ENCODE data around the gene RALGAPA2. TPM values are rescaled to one million over a fixed set of nuclear protein-coding genes. Genes with fewer than 3 reads are reported as not detected.

Gene RALGAPA2
- total RNA-seq, 1 experiment from 2014 or later, result 3.7 TPM

DNA sequence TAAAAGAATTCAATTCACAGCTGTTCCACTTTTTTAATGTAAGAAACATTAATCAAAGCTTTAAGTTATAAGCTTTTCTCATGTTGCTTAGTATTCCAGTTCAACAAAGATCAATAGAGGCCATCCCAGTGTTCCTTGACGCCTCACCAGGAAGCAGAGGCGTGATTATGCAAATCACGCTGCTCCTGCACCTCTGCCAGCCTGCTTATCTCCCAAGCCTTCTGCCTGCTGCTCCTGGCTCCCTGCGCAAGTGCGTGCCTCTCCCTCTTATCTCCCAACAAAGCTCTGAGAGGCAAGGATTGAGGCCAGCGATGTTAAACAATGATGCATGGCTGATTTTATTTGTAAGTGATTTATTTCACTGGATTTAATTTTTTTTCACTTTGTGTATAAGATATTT is 301.8 kb downstream of the RALGAPA2 start:
- no peak for DNase-seq (ENCODE audit: low read depth)

GRCh38 chr20:20409331-20409730 is 303.1 kb downstream of the RALGAPA2 start:
- DNase-seq (ENCODE audit: low read depth), result no peak

- DNase-seq (ENCODE audit: low read depth), result no peak
Observed at GRCh38 chr20:20407891-20408805, 304.3 kb downstream of the RALGAPA2 start.

DNA sequence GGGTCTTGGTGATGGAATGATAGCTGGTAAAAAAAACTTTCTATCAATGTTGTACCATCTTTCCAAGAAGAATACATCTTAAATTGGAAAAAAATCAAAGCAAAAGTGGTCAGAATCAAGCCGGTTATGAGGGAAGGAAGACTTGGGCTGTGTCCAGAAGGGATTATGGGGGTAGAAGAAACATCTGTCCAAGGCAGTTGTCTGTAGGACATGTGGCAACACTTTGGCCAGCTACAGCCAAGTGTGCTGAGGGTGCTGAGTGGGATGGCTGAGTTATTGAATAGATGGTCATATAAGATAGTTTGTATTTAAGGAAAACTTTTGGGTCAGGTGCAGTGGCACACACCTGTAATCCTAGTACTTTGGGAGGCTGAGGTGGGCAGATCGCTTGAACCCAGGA is 306.1 kb downstream of the RALGAPA2 start:
- no peak for DNase-seq (ENCODE audit: low read depth)

GRCh38 chr20:20405623-20406022 is 306.8 kb downstream of the RALGAPA2 start:
- DNase-seq (ENCODE audit: low read depth), result no peak

GRCh38 chr20:20404633-20405032 is 307.8 kb downstream of the RALGAPA2 start:
- DNase-seq (ENCODE audit: low read depth), result no peak

GRCh38 chr20:20401991-20402390 is 310.5 kb downstream of the RALGAPA2 start:
- no peak for DNase-seq (ENCODE audit: low read depth)

DNA sequence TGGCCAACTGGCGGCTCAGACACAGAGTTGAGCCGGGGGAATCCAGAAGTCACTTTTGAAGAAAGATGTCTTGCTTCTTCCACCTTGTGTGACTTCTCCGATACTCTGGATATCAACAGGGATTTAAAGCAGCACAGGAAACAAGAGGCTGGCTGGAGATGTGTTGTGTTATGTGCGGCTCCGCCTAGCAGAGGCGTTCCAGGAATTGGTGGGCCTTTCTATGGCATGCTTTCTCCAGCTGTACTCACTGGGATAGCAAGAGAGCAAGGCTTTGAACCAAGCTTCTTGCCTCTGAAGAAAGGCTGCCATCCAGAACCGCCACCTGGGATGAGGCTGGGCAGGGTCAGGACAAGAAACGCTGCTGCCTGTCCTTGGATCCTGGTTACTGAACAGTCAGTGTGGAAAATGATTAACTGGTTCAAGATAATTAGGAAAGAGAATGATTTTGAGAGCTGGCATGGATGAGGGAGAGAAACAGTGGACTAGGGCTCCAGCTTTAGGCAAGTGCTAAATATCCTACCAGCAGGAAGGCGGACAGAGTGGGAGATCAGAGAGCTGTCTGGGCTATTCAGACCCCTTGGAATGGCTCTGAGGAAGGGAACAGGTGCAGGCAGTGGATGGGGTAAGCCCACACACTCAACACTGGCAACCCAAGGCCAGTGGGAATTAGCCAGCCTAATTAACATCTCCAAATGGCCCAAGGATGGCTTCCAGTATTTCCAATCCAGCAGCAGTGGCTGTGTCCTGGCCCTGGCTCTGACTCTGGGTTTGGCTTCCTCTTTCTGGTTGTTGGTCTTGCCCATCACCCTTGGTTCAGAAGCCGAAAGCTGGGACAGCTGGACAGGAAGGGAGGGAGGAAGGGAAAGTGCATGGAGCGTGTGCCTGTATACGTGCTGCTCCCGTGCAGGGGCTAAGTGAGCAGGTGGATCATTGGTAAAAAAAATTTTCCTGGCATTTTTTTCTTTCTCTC is 312.6 kb downstream of the RALGAPA2 start:
- no peak for DNase-seq (ENCODE audit: low read depth)

DNA sequence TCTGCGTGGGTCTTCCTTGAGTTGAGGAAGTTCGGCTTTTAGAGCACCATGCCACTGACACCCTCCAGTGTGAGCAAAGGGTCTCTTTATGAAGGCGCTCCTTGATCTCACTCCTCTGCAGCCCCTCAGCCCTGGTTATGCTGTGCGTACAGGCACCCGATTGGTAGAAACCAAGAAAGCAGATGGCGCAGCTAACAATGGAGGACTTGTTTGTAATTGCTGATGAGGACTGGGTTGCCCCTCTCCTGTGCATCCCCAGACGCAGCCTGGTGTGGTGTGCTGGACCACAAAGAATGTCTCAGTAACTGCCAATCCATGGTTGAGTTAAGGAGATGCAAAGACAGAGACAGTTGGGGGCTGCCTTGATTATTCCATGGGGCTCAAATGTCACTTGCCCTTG is 314.3 kb downstream of the RALGAPA2 start:
- DNase-seq (ENCODE audit: low read depth), result no peak

GRCh38 chr20:20396794-20397193 is 315.6 kb downstream of the RALGAPA2 start:
- DNase-seq (ENCODE audit: low read depth), result no peak

- DNase-seq (ENCODE audit: low read depth), result no peak
Observed at GRCh38 chr20:20395903-20396568, 316.4 kb downstream of the RALGAPA2 start.

DNA sequence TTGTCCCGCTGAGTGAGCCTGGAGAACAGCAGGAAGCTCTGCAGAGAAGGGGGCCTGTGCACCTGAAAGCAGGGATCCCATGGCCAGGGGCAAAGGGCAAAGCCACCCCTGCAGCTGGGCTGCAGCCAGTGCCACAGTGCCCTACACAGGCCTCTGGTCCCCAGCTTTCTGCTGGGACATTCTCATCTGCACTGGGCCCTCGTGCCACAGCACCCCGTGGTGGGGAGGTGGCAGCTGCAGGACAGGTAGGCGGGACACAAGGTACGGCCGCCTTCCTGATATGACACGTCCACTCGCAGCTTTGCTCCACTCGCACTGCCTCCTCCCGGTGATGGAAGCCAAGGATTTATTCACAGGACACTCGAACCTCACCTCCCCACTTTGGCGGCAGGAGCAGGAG is 317.4 kb downstream of the RALGAPA2 start:
- no peak for DNase-seq (ENCODE audit: low read depth)

DNA sequence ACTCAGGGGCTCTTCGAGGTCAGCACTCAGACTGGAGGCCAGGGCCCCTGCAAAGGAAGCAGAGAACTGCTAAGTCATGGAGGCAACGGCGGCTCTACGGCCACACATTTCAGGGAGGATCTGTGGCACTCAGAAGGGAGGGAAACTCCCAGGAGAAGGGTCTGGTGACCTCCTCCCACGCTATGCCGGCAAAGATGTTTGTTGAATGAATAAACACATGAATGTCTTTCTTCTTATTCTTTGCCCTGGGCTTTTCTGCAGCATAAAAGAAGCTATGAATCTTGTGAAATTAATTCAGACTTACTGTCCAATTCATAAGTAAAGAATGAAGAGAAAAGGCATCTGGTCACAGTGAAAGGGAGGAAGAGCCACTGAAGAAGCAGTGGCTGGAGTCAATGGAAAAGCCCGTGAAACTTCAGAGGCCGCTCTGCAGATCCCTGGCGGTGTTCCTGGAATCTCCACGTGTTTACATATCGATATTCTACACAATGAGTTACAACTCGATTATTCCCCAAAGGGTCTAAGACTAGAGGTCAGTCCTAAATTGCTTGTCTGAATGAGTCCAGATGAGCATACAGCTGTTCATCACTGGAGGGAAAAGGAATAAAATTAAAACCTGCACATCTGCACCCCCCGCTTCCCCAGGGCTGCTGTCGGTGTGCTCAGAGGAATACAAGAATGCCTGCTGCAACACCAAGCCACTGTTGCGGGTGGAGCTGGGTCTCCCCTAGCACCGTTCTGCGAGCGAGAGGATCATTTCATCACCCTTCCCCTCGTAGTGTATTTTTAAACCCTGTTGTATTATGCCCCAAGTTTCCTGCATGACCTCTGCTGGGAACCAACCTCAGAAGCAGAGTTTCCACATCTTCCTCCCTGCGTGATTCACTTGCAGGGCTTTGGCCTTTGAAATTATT is 319.0 kb downstream of the RALGAPA2 start:
- DNase-seq (ENCODE audit: low read depth), result no peak

DNA sequence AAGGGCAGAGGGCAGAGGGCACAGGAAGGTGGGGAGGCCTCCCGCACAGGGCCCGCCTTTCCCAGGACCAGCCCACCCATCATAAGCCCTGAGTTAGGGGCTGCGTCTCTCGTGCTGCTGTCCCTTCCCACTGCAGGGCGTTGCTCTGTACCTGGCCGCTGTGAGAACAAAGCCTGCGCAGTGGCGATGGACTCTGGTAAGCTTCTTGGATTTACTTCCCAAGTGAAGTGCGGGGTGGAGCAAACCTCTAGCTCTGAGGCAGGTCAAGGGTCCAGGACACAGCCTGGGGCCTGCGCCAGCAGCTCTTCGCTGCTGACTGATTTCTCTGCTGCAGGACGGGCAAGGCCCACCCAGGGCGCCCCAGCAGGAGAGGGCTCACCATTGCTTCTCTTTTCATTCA is 320.7 kb downstream of the RALGAPA2 start:
- DNase-seq (ENCODE audit: low read depth), result no peak

DNA sequence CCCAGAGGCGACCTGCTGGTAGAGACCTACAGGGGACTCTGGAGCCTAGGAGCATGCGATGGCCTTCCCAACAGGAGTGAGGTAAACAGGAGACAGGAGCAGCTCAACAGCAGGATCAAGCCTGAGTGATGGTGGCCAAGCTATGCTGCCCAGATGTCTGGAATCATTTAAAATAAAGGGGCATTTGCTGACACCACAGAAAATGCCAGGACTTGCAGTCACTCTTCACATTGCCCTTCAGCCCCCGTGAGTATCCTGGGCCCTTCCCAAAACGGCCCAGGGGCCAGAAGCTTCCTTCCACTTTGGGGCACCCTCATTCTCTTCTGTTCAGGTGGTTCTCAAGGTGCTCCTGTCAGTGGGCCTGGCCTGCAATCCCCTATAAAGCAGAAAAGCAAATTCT is 321.3 kb downstream of the RALGAPA2 start:
- DNase-seq (ENCODE audit: low read depth), result no peak

- no peak for DNase-seq (ENCODE audit: low read depth)
Observed at GRCh38 chr20:20390393-20390792, 322.1 kb downstream of the RALGAPA2 start.

DNA sequence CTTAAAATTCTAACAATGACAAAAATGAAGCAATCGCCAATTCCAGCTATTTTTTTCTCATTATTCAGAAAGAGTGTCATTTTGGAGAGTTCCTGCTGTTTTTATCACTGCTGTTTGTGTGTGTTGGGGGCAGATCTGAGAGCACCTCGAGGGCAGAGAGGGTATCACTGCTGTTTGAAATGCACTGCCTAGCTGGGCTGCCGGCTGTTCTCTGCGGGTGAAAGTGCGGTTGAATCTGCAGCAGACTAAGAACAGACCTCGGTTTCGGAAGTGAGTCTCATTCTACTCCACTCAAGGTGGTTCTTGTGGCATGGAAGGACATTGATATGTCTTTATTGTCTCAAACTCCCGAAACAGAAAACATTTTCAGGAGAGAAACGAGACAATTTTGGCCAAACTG is 326.3 kb downstream of the RALGAPA2 start:
- DNase-seq (ENCODE audit: low read depth), result no peak

GRCh38 chr20:20375862-20376261 is 336.6 kb downstream of the RALGAPA2 start:
- no peak for DNase-seq (ENCODE audit: low read depth)

DNA sequence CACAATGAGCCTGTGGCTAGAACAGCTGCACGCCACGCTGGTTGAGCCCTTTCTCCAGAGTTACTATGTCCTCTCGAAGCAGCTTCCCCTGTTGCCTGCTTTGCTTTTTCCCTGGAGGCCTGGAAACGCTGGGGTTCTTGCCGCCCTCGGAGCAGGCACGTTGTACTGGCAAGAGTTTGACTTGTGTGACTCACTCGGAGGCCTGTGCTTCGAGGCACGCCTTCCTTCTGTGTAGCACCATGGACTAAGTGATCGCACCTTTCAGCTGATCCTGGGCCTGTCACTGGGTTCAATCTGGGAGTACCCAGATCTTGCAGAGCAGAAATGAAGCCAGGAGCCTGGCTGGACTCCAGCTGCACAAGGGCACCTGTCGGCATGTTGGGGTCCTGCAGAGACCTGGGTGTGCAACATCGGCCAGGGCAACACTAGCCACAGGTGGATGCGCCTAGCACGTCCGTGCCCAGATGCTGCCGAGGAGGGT is 339.3 kb downstream of the RALGAPA2 start:
- DNase-seq (ENCODE audit: low read depth), result peak; percentile 38

DNA sequence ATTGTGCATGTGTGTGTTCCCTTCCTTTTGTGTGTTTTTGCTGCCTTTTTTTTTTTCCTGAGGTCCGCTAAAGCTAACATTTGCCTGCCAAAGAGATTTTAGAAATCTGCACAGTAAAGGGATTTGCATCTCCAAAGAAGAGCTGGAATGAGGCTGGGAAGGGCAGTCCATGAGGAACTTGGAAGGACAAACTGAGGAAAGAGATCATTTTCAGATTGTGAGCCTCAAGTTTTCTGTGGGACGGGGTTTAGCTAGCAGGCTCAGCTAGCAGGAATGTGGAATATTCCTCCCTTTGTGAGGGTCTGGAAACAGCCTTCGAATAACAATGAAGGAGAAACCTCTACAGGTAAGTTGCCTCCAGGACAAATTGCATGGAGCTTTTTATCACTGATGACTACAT is 340.8 kb downstream of the RALGAPA2 start:
- DNase-seq (ENCODE audit: low read depth), result no peak
